Ishikawa (cell line): Measurements from ENCODE around the gene REC8.

Experiments used
- CEBPB ChIP-seq: IDR thresholded peaks from 2 replicates; pipeline ENCODE4 v1.6.1; 2012
- CREB1 ChIP-seq: IDR thresholded peaks from 2 replicates; pipeline ENCODE4 v1.6.1; 2012; ENCODE audit warnings: low read depth
- EP300 ChIP-seq: IDR thresholded peaks from 2 replicates; pipeline ENCODE4 v1.6.1; 2012; ENCODE audit warnings: borderline replicate concordance
- RAD21 ChIP-seq: IDR thresholded peaks from 2 replicates; pipeline ENCODE4 v1.6.1; 2012; ENCODE audit warnings: low read depth
- YY1 ChIP-seq: IDR thresholded peaks from 2 replicates; pipeline ENCODE4 v1.6.1; 2012; ENCODE audit warnings: low read depth
- TF ChIP-seq, protein P1 (sequence below): IDR thresholded peaks from 2 replicates; pipeline ENCODE4 v1.6.1; 2012

DNA sequence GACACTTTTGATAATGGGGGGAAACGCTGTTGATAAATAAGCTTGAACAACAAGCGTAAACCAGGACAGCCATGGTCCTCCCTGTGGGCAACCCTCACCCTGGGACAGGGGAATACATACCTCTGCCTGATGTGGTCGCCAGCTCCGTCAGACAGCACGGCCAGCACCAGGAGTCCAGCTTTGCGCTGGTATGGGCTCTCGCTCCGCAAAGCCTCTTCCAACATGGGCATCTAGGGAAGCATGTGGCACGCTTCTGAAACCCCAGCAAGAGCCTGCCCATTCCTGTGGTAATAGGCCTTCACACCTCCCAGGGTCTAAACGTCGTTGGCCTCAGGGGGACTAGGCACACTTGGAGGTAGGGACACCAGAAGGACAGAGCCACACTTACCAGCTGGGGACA, 13.9 kb downstream of the REC8 start:
- TF ChIP-seq, protein P1, sequence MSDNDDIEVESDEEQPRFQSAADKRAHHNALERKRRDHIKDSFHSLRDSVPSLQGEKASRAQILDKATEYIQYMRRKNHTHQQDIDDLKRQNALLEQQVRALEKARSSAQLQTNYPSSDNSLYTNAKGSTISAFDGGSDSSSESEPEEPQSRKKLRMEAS: no peak
- TF ChIP-seq EP300 (no peak), RAD21 (no peak), YY1 (no peak), CREB1 (no peak), CEBPB (no peak)
